WERI-Rb-1 (cell line): ENCODE data around the gene CCDC47.

ENCODE experiments used
- DNase-seq: peaks from one replicate; pipeline ENCODE4 v3.0.0-alpha.2; 2020
- H3K27ac ChIP-seq: fragments of 250-450 bp; sonication (Bioruptor Pico); 2 replicates; pipeline ENCODE4 v1.5.1; 2020; ENCODE audit warnings: mild to moderate bottlenecking, moderate library complexity
- H3K27me3 ChIP-seq: fragments of 250-450 bp; sonication (Bioruptor Pico); 2 replicates; pipeline ENCODE4 v1.5.1; 2021; ENCODE audit warnings: mild to moderate bottlenecking, low read depth, moderate library complexity; ENCODE audit not compliant: insufficient read depth, severe bottlenecking
- H3K36me3 ChIP-seq: fragments of 250-450 bp; sonication (Bioruptor Pico); 2 replicates; pipeline ENCODE4 v1.5.1; 2020; ENCODE audit warnings: mild to moderate bottlenecking, moderate library complexity
- H3K4me3 ChIP-seq: 2 replicates; pipeline ENCODE4 v1.5.1; 2011; ENCODE audit warnings: low read depth, mild to moderate bottlenecking, control low read depth, low read length
- H3K9me3 ChIP-seq: fragments of 250-450 bp; sonication (Bioruptor Pico); 2 replicates; pipeline ENCODE4 v1.5.1; 2021; ENCODE audit warnings: mild to moderate bottlenecking, moderate library complexity; ENCODE audit not compliant: severe bottlenecking
- CTCF ChIP-seq: IDR thresholded peaks from 2 replicates; pipeline ENCODE4 v1.5.1; 2011; ENCODE audit warnings: low read depth, mild to moderate bottlenecking, control low read depth, inconsistent platforms, low read length

The CCDC47 gene

GRCh38 chr17:63819131-63819530, 45.7 kb upstream of the CCDC47 start:
- no peak for DNase-seq
- no peak for TF ChIP-seq CTCF
- peaks cover 97% of the 10 kb centered on the region for H3K36me3 ChIP-seq
- H3K9me3 ChIP-seq = no peaks in the 10 kb centered on the region
- no peaks in the 10 kb centered on the region for H3K27me3 ChIP-seq
- H3K27ac ChIP-seq = no peak overlapping the region
- no peak overlapping the region for H3K4me3 ChIP-seq

- no peak for DNase-seq
- no peaks in the 10 kb centered on the region for H3K27me3 ChIP-seq
- H3K9me3 ChIP-seq = no peaks in the 10 kb centered on the region
- peaks cover 97% of the 10 kb centered on the region for H3K36me3 ChIP-seq
- no peak overlapping the region for H3K4me3 ChIP-seq
- no peak for TF ChIP-seq CTCF
- H3K27ac ChIP-seq = no peak overlapping the region
Measured at GRCh38 chr17:63817736-63818385, 44.5 kb upstream of the CCDC47 start.

- H3K27ac ChIP-seq = no peak overlapping the region
- H3K36me3 ChIP-seq = peaks cover 97% of the 10 kb centered on the region
- DNase-seq = no peak
Measured at GRCh38 chr17:63816669-63817068, 43.3 kb upstream of the CCDC47 start.

GRCh38 chr17:63816123-63816522, 42.7 kb upstream of the CCDC47 start:
- H3K36me3 ChIP-seq = peaks cover 97% of the 10 kb centered on the region
- no peaks in the 10 kb centered on the region for H3K9me3 ChIP-seq
- no peaks in the 10 kb centered on the region for H3K27me3 ChIP-seq
- no peak for TF ChIP-seq CTCF
- no peak overlapping the region for H3K27ac ChIP-seq
- no peak for DNase-seq
- no peak overlapping the region for H3K4me3 ChIP-seq

More at GRCh38 chr17:63816669-63817068, 43.3 kb upstream of the CCDC47 start:
- H3K27me3 ChIP-seq = no peaks in the 10 kb centered on the region
- H3K9me3 ChIP-seq = no peaks in the 10 kb centered on the region
- TF ChIP-seq CTCF = no peak
- H3K4me3 ChIP-seq = no peak overlapping the region

GRCh38 chr17:63809970-63810369, 36.6 kb upstream of the CCDC47 start:
- H3K4me3 ChIP-seq = no peak overlapping the region
- H3K27ac ChIP-seq = no peak overlapping the region
- H3K36me3 ChIP-seq = peaks cover 99% of the 10 kb centered on the region
- no peaks in the 10 kb centered on the region for H3K27me3 ChIP-seq
- TF ChIP-seq CTCF = no peak
- no peaks in the 10 kb centered on the region for H3K9me3 ChIP-seq
- DNase-seq = no peak

GRCh38 chr17:63805591-63805990, 32.2 kb upstream of the CCDC47 start:
- no peak for DNase-seq
- H3K4me3 ChIP-seq = no peak overlapping the region
- no peaks in the 10 kb centered on the region for H3K27me3 ChIP-seq
- peaks cover 97% of the 10 kb centered on the region for H3K36me3 ChIP-seq
- H3K27ac ChIP-seq = no peak overlapping the region
- no peaks in the 10 kb centered on the region for H3K9me3 ChIP-seq
- TF ChIP-seq CTCF = no peak
